ENCODE measurements around the gene ZNF652.
"Not testable (repeated sequence)": the region's sequence is repeated elsewhere in the genome, so short reads cannot be mapped to it uniquely, and the experiment has no call there.

Gene ZNF652

GRCh38 chr17:49261540-49261939 is 100.5 kb downstream of the ZNF652 start:
- not testable (repeated sequence) for DNase-seq (ENCODE audit: low read depth in 2 of 2)

GRCh38 chr17:49260817-49261291 is 101.2 kb downstream of the ZNF652 start:
- DNase-seq (ENCODE audit: low read depth in 2 of 2), result no peak

- DNase-seq (ENCODE audit: low read depth in 2 of 2), result peak; percentile 24 to 30
Observed at GRCh38 chr17:49260011-49260816, 101.8 kb downstream of the ZNF652 start.

GRCh38 chr17:49259663-49260010 is 102.4 kb downstream of the ZNF652 start:
- no peak for DNase-seq (ENCODE audit: low read depth in 2 of 2)

GRCh38 chr17:49258394-49258793 is 103.7 kb downstream of the ZNF652 start:
- DNase-seq (ENCODE audit: low read depth in 2 of 2), result no peak

GRCh38 chr17:49255125-49255524 is 106.9 kb downstream of the ZNF652 start:
- no peak for DNase-seq (ENCODE audit: low read depth in 2 of 2)

- no peak for DNase-seq (ENCODE audit: low read depth in 2 of 2)
Observed at GRCh38 chr17:49254066-49254465, 108.0 kb downstream of the ZNF652 start.

GRCh38 chr17:49252148-49252695 is 109.8 kb downstream of the ZNF652 start:
- no peak for DNase-seq (ENCODE audit: low read depth in 2 of 2)

- no peak for DNase-seq (ENCODE audit: low read depth in 2 of 2)
Observed at GRCh38 chr17:49249890-49250522, 112.0 kb downstream of the ZNF652 start.

- no peak for DNase-seq (ENCODE audit: low read depth in 2 of 2)
Observed at GRCh38 chr17:49249292-49249794, 112.7 kb downstream of the ZNF652 start.

- no peak for DNase-seq (ENCODE audit: low read depth in 2 of 2)
Observed at GRCh38 chr17:49247944-49248343, 114.1 kb downstream of the ZNF652 start.

- DNase-seq (ENCODE audit: low read depth in 2 of 2), result no peak
Observed at GRCh38 chr17:49244839-49245238, 117.2 kb downstream of the ZNF652 start.
